NCI-H2029 treated with DMSO at 0.1 percent for 48 hours (cell line): ENCODE measurements around the gene PCDHGC4.

Experiments
- DNase-seq: peaks from one replicate; lab custom pipeline; 2025; lab: John Stamatoyannopoulos, UW

Gene PCDHGC4

DNA sequence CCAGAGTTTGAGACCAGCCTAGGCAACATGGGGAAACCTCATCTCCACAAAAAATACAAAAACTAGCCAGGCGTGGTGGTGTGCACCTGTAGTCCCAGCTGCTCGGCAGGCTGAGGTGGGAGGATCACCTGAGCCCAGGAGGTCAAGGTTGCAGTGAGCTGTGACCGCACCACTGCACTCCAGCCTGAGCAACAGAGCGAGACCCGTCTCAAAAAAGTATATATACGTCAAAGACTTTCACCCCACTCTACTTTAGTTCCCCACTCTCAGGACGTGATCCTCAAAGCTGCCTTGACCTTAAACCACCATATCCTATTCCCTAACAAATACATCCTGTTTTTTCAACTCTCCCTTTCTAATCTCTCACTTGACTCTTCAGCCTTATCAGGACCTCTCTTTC is 45.0 kb downstream of the PCDHGC4 start:
- DNase-seq = no peak

- DNase-seq = no peak
Measured at GRCh38 chr5:141532726-141533125, 47.9 kb downstream of the PCDHGC4 start.

- DNase-seq = no peak
Measured at GRCh38 chr5:141533897-141534296, 49.1 kb downstream of the PCDHGC4 start.

- no peak for DNase-seq
Measured at GRCh38 chr5:141534492-141535213, 49.8 kb downstream of the PCDHGC4 start.
